HG03378 (cell line): ENCODE results near the gene MRPL10.

Experiments
- ATAC-seq: cut with Tn5 transposase; IDR thresholded peaks from one replicate; pipeline ENCODE4 v1.9.1; 2021; ENCODE audit warnings: mild to moderate bottlenecking, moderate library complexity; ENCODE audit not compliant: unreplicated experiment

Gene MRPL10

GRCh38 chr17:47840001-47840741 is 8.8 kb upstream of the MRPL10 start:
- no peak for ATAC-seq

GRCh38 chr17:47839071-47839470 is 7.7 kb upstream of the MRPL10 start:
- ATAC-seq = no peak

DNA sequence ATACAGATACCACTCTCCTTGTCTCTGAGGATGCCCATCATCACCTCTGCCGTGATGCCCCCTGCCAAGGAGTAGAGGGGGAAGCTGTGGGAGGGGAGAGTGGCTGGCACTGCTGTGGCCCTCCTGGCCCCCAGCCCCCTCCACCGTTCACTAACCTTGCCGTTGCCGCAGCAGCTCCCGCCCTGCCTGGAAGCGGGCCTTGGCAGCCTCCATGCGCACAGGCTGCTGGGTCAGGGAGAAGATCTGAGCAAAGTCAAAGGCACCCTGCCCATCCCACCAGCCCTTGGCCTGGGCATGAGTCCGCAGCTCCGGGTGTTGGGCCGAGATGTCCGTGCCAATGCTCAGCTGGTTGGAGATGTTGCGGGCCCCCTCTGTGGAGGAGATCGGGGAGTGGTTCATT is 7.3 kb upstream of the MRPL10 start:
- no peak for ATAC-seq

GRCh38 chr17:47837401-47838039 is 6.2 kb upstream of the MRPL10 start:
- ATAC-seq = no peak

GRCh38 chr17:47836601-47837000 is 5.3 kb upstream of the MRPL10 start:
- no peak for ATAC-seq

- ATAC-seq = no peak
Observed at GRCh38 chr17:47834756-47835155, 3.4 kb upstream of the MRPL10 start.

DNA sequence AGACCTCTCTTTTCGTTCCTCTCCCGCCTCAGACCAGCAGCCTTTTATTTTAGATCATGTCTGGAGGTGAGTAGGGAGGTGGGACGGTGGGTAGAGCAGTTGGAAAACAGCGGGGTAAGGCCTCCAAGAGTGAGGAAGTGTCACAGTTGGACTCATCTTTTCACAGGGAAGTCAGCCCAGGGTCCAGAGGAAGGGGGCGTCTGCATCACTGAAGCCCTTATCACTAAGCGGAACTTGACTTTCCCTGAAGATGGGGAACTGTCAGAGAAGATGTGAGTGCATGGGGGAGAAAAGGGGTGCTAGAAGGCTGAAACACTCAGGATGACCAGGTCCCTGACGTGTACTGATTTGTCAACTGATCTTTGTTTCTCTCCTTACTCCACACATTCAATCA is 590 bp upstream of the MRPL10 start:
- ATAC-seq = no peak

DNA sequence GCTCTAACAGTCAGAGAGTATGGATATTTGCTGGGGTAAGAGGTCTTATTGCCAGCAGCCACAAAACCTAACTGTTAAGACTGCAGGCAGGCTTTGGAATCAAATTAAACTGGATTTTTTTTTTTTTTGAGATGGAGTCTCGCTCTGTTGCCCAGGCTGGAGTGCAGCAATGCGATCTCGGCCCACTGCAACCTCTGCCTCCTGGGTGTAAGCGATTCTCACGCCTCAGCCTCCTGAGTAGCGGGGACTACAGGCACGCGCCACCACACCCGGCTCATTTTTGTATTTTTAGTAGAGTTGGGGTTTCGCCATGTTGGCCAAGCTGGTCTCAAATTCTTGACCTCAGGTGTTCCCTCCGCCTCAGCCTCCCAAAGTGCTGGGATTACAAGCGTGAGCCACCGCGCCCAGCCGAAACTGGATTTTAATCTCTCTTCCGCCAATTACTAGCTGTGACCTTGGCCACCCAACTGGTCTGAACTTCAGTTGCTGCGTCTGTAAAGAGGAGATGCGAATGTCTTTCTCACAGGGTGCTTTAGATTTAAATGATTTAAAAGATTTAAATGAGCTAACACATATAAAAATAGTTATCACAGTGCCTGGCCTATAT is 842 bp downstream of the MRPL10 start:
- ATAC-seq = no peak

DNA sequence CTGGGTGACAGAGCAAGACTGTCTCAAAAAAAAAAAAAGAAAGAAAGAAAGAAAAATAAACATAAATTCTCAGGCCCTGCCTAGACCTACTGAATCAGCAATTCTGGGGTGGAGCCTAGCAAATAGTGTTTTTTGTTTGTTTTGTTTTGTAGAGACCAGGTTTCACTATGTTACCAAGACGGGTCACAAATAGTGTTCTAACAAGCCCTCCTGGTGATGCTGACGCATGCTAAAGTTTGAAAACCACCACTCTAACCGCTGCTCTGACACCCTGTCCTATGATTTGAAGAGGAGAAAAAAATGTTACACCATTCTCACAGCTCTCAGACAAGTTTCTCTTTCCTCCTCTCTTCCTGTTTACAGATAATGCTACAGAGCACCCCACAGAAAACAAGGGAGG is 1.5 kb downstream of the MRPL10 start:
- no peak for ATAC-seq

DNA sequence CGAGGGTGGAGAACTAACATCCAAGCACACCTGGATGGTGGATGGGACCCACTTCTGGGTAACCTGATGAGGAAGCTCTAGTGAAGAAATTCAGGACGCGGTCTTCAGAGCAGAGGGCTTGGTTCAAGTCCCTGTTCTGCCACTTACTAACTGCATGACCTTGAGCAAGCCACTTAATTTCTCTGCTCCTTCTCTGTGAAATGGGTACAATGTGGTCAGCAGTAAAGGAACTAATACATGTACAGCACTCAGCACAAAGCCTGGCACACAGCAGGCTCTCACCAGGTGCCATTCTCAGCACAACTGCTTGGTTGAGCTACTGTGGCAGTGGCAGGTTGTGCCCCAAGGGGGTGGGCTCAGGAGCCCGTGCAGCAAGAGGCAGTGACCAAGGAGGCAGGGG is 7.8 kb downstream of the MRPL10 start:
- ATAC-seq = no peak

DNA sequence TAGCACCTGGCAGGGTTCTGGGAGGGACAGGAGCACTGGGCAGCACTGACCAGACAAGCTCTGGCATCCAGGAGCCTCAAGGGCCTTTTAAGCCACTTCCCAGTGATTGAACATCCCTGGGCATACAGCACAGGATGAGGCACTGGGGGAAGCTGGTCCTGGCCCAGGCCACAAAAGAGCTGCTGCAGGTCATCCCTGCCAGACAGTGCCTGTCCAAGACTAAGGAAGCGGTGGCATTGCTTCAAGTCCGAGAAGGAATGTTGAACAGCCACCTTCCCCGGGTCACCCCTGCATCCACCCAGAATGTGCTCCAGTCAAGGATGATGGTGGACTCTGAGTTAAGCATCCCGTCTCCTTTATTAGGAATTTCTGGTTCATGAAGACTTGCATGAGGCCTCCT is 8.6 kb downstream of the MRPL10 start:
- ATAC-seq = no peak

- ATAC-seq = no peak
Observed at GRCh38 chr17:47821424-47822391, 9.6 kb downstream of the MRPL10 start, which contains the start of gene OSBPL7. OSBPL7 (minus strand) TSS chr17:47821794; CDS start chr17:47820278, 1,516 bp downstream.

- ATAC-seq = no peak
Observed at GRCh38 chr17:47821031-47821423, 10.3 kb downstream of the MRPL10 start.

DNA sequence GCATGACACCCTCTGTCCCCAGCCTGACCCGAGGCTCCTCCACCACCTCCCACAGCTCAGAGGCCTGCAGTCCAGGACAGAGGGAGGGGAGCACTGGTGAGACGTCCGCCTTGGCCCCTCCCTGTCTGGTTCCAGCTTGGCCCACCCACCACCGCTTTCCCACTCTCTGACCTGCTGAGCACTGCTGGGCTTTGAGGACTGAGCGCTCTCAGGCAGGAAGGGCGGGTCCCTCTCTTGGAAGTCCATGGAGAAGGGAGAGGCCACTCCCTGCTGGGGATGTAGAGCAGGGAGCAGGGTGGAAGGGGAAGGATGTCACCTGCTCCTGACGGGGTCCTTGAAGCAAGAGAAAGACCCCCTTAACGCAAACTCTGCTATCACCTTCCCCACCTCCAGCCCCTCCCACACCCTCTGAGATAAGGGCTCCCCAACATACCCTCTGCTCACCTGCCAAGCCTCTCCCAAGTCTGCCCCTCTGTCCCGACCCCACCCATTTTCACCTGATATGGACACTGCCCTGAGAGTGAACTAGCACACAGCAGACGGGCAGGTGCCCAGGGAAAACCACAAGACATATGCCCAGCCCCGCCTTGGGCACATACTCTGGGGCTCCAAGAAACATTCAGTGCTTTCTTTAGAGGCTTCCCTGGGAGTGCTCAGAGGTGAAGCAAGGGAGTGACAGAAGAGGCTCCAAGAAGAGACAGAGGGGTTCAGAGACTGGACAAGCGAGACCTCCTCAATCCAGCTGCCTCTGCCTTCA is 11.1 kb downstream of the MRPL10 start:
- no peak for ATAC-seq

DNA sequence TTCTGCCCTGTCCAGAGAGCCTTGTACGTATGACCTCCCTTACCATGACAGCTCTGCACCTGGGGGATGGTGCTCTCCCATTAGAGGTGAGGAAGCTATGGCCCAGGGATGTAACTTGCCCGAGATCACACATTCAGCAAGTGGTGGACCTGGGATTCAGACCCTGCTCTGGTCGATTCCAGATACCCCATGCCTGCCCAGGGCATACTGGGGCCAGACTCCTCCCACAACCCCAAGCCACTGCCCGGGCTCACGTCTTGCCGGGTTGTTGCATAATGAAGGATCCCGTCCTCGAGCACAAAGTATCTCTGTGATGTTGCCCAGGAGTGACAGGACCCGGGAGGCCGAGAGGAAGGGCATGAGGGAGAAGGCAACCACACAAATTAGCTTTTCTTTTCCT is 11.9 kb downstream of the MRPL10 start:
- no peak for ATAC-seq

DNA sequence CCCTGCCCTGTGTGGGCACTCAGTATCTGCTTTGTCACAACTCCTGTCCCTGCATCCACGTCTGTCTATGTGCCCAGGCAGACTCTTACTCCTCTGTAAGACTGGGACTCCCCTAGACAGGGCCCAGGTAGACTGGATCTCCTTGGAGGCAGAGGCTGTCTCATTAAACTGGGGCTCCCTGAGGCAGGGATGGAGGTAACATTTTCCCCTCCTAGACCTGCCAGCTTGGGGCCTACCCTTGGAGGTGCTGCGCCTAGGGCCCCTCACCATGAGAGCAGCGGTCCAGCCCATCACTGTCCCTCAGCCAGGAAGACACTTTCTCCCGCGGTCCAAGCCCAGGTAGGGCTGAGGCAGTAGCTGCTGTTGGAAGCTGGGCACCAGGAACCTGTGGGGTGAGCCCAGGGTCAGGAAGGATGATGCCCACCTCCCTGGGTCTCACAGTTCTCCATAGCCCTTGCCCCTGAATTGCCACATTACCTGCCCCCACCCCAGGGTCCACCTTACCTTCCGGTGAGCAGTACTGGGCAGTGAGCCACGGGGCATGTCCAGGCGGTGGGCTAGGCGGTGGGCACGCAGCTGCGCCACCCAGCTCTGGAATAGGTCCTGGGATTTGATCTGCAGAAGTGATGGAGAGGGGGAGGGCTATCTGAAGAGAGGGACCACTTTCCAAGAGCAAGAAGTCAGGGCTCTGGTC is 13.2 kb downstream of the MRPL10 start:
- ATAC-seq = no peak

DNA sequence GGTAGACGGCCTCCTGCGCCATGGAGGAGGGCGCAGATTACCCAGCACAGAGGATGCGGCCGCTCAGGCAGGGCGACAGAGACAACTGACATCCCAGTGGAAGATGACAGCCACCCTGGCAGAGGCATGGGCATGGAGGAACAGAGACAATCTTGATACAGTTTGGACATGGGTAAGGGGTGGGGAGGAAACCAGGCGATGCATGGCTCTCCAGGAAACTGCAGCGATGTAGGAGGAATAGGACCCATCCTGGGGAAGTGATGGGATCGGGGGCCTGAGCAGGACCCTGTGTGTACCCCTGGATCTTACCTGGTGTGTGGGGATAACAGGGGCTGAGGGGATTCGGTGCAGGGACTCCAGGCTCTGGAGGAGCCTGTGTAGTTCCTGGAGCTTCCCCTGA is 14.4 kb downstream of the MRPL10 start:
- no peak for ATAC-seq

DNA sequence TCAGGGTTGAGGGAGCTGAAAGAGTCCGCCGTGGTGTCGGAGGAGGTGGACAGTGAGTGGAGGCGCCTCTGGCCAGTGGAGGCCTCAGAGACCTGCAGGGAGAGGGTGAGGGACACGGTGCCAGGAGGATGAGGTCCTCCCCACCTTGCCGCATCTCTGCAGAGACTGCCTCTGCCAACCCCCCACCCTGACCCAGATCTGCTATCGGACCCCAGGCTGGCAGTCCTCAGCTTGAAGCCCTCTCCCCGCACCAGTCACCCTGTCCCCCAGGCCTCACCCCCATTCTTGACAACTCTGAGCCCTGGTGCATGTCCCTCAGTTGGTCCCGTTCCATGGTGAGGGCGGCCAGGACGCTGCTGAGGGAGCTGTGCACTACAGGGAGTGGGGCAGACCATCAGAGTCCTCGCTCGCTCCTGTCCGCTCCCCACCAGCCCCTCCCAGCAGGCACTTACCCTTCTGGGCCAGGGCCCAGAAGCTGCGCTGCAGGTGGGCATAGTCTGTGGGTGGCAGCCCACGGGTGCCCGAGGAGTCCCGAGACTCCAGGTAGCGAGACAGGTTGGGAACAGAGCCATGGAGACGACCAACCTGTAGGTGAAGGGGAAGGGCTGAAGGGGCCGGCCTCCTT is 15.1 kb downstream of the MRPL10 start:
- no peak for ATAC-seq
